Loucy (cell line): Measurements from ENCODE around the gene E2F8.

Experiments
- H2AFZ ChIP-seq: fragments of 200-600 bp; sonication (generic); 2 replicates; pipeline ENCODE4 v1.6.0; 2016; ENCODE audit warnings: antibody characterized with exemption, mild to moderate bottlenecking, low read length, moderate library complexity
- H3F3A ChIP-seq: fragments of 200-600 bp; 2 replicates; pipeline ENCODE4 v1.6.0; 2016; ENCODE audit warnings: antibody characterized with exemption, low read depth, mild to moderate bottlenecking
- H3K27me3 ChIP-seq: fragments of 200-600 bp; sonication (generic); 2 replicates; pipeline ENCODE4 v1.6.1; 2014; ENCODE audit warnings: low read length, mild to moderate bottlenecking; ENCODE audit not compliant: insufficient read depth, poor library complexity, severe bottlenecking
- H3K36me3 ChIP-seq: fragments of 200-600 bp; sonication (generic); 2 replicates; pipeline ENCODE4 v1.6.1; 2016; ENCODE audit warnings: low read length; ENCODE audit not compliant: insufficient read depth
- H3K4me1 ChIP-seq: fragments of 200-600 bp; sonication (generic); 2 replicates; pipeline ENCODE4 v1.5.1; 2014; ENCODE audit warnings: low read length, mild to moderate bottlenecking; ENCODE audit not compliant: insufficient read depth, poor library complexity, severe bottlenecking
- H3K4me2 ChIP-seq: fragments of 200-600 bp; sonication (generic); 2 replicates; pipeline ENCODE4 v1.6.0; 2014; ENCODE audit warnings: antibody characterized with exemption, low read length, low read depth, mild to moderate bottlenecking; ENCODE audit not compliant: poor library complexity, severe bottlenecking
- H3K4me3 ChIP-seq: fragments of 200-600 bp; sonication (generic); 2 replicates; pipeline ENCODE4 v1.5.1; 2014; ENCODE audit warnings: low read length, mild to moderate bottlenecking, mixed read lengths; ENCODE audit not compliant: poor library complexity, severe bottlenecking
- H3K79me2 ChIP-seq: fragments of 200-600 bp; sonication (generic); 2 replicates; pipeline ENCODE4 v1.6.1; 2014; ENCODE audit warnings: low read length; ENCODE audit not compliant: insufficient read depth
- H3K9ac ChIP-seq: fragments of 200-600 bp; sonication (generic); 2 replicates; pipeline ENCODE4 v1.6.0; 2014; ENCODE audit warnings: mild to moderate bottlenecking, low read depth, low read length, moderate library complexity; ENCODE audit not compliant: poor library complexity, severe bottlenecking
- H3K9me2 ChIP-seq: fragments of 200-600 bp; sonication (generic); replicated peaks from 2 replicates; pipeline ENCODE4 v1.6.1; 2016; ENCODE audit warnings: low read depth, low read length, mixed read lengths
- H3K9me3 ChIP-seq: fragments of 200-600 bp; sonication (generic); 2 replicates; pipeline ENCODE4 v1.6.1; 2014; ENCODE audit warnings: mild to moderate bottlenecking, antibody characterized with exemption, low read length, low read depth; ENCODE audit not compliant: insufficient read depth
- H4K20me1 ChIP-seq: fragments of 200-600 bp; sonication (generic); 2 replicates; pipeline ENCODE4 v1.6.0; 2014; ENCODE audit warnings: antibody characterized with exemption, low read length, mild to moderate bottlenecking; ENCODE audit not compliant: insufficient read depth, poor library complexity, severe bottlenecking
- EZH2phosphoT487 ChIP-seq: fragments of 200-600 bp; IDR thresholded peaks from 2 replicates; pipeline ENCODE4 v1.6.1; 2018; ENCODE audit warnings: antibody characterized with exemption, mild to moderate bottlenecking, moderate library complexity, borderline replicate concordance
- TF ChIP-seq, protein P1 (sequence below): fragments of 200-600 bp; sonication (generic); conservative IDR thresholded peaks from 2 replicates; pipeline ENCODE4 v1.5.1; 2014; ENCODE audit warnings: mild to moderate bottlenecking, antibody characterized with exemption, low read length

E2F8 gene

DNA sequence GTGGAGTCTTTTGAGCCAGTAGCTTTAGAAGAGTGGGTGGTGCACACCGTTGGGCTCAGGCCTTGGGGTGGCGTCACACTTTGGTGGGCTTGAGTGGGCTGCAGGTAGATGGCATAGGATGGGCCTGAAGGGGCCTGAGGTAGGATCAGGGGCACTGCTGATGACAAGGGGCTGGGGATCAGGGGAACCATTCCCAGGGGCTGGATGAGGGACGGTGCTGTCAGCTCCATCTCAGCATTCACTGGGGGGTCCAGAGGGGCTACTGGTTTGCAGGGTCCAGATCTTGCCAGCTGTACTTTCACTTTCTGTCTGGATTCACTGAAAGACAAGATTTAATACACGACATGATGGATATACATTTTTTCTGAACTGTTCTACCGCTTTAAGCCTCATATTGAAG, 11.1 kb downstream of the E2F8 start:
- Histone ChIP-seq H3K4me3 (no peak overlapping the region), H4K20me1 (no peaks in the 10 kb centered on the region), H3F3A (no peaks in the 10 kb centered on the region; the same call in 1 of the 2 replicates), H2AFZ (no peak overlapping the region), H3K27me3 (no peaks in the 10 kb centered on the region), H3K4me1 (no peaks in the 10 kb centered on the region), H3K9me2 (no peaks in the 10 kb centered on the region), H3K9me3 (no peaks in the 10 kb centered on the region), H3K36me3 (peaks cover 60% of the 10 kb centered on the region), H3K4me2 (no peak overlapping the region), H3K79me2 (peaks cover 11% of the 10 kb centered on the region; the same call in 1 of the 2 replicates), H3K9ac (no peak overlapping the region)
- TF ChIP-seq, protein P1, sequence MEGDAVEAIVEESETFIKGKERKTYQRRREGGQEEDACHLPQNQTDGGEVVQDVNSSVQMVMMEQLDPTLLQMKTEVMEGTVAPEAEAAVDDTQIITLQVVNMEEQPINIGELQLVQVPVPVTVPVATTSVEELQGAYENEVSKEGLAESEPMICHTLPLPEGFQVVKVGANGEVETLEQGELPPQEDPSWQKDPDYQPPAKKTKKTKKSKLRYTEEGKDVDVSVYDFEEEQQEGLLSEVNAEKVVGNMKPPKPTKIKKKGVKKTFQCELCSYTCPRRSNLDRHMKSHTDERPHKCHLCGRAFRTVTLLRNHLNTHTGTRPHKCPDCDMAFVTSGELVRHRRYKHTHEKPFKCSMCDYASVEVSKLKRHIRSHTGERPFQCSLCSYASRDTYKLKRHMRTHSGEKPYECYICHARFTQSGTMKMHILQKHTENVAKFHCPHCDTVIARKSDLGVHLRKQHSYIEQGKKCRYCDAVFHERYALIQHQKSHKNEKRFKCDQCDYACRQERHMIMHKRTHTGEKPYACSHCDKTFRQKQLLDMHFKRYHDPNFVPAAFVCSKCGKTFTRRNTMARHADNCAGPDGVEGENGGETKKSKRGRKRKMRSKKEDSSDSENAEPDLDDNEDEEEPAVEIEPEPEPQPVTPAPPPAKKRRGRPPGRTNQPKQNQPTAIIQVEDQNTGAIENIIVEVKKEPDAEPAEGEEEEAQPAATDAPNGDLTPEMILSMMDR: no peak
- no peak for TF ChIP-seq EZH2phosphoT487

DNA sequence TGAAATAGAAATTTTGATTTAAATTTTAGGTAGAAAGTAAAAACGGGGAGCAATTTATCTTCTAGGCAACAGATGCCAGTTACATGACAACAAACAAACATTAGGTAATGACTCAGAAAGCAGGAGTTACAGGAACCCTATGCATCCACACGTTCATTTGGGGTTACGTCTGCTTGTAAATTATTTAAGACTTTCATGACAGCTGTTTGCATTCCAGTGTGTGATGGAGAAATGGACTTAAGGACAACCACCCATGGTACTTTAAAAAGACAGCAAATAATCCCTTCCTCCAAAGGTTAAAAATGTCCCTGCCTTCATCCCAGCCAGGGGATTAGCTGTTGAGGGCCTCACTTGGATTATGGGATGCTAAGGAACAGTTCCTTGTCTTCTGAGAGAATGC, 11.8 kb downstream of the E2F8 start:
- no peak overlapping the region for H2AFZ ChIP-seq

DNA sequence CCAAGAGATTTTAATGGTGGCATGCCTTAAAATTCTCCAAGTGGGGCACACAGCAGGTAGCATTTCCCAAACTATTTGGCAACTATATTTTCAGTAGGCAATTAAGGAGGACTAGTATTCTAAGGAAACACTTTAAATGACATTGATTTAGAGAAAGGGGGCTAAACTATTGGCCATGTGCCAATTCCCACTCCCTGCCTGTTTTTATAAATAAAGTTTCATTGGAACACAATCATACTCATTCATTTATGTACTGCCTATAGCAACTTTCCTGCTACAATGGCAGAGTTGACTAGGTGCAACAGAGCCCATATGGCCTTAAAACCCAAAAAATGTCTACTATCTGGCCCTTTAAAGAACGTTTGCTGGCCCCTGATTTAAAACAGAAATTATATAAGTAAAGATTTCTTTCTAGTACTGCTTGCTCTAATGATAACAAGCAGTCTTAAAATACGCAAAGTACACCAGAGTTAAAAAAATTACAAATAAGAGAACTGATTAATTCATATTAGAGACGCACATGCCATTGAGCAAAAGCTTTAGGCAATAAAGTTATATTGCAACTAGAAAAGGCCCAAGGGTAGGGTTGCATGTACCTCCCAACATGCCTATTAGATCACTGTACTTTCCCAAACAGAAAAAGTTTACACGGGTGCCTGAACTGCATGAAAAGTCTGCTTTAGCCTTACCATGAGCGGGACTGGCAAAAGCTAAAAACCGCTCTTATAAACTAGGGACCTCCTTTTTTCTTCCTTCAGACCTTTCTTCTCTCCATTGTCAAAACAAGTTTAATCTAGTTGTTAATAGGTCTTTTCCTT, 14.2 kb downstream of the E2F8 start:
- Histone ChIP-seq H3K9me3 (no peaks in the 10 kb centered on the region; the same call in 1 of the 2 replicates), H3K79me2 (no peaks in the 10 kb centered on the region), H3K36me3 (peaks cover 42% of the 10 kb centered on the region; the same call in 1 of the 2 replicates), H3K27me3 (no peaks in the 10 kb centered on the region), H4K20me1 (no peaks in the 10 kb centered on the region), H3K4me1 (peaks cover 5% of the 10 kb centered on the region), H3K9me2 (no peaks in the 10 kb centered on the region), H3K4me3 (no peak overlapping the region), H3K9ac (no peak overlapping the region), H2AFZ (no peak overlapping the region), H3K4me2 (no peak overlapping the region), H3F3A (no peaks in the 10 kb centered on the region)
- TF ChIP-seq, protein P1: no peak
- no peak for TF ChIP-seq EZH2phosphoT487

More for the DNA sequence above, 11.8 kb downstream of the E2F8 start:
- Histone ChIP-seq H3K27me3 (no peaks in the 10 kb centered on the region), H3F3A (no peaks in the 10 kb centered on the region), H3K36me3 (peaks cover 58% of the 10 kb centered on the region; the same call in 1 of the 2 replicates), H4K20me1 (no peaks in the 10 kb centered on the region), H3K9me2 (no peaks in the 10 kb centered on the region), H3K4me3 (no peak overlapping the region), H3K4me1 (no peaks in the 10 kb centered on the region), H3K9me3 (no peaks in the 10 kb centered on the region), H3K4me2 (no peak overlapping the region), H3K79me2 (peaks cover 7% of the 10 kb centered on the region; the same call in 1 of the 2 replicates), H3K9ac (no peak overlapping the region)
- TF ChIP-seq EZH2phosphoT487: no peak
- TF ChIP-seq, protein P1: no peak
